Adrenal gland (tissue), 12 donors: ENCODE data around the gene CELF2. TPM values are rescaled to one million over a fixed set of nuclear protein-coding genes. Genes with fewer than 3 reads are reported as not detected.

Source experiments
- DNase-seq, 7 donors: peaks; one replicate each; pipeline ENCODE4 v3.0.0-alpha.2; 2019 to 2020
- H3K27ac ChIP-seq, 5 donors: fragments of 200-600 bp; sonication (generic) in 4 of 5; 1 replicate in 3 of 5; 2 replicates in 2 of 5; pipeline versions ENCODE4 v1.5.1 to v1.8.0; 2016 to 2020; ENCODE audit warnings: mild to moderate bottlenecking in 1 of 5
- H3K27me3 ChIP-seq: fragments of 200-600 bp; 2 replicates; pipeline ENCODE4 v1.8.0; 2021
- H3K36me3 ChIP-seq, 2 donors: fragments of 200-600 bp; replicated peaks in 1 of 2; 1 replicate in 1 of 2; 2 replicates in 1 of 2; pipeline versions ENCODE4 v1.5.1 to v1.8.0; 2018 to 2022
- H3K4me1 ChIP-seq, 2 donors: fragments of 200-600 bp; replicated peaks in 1 of 2; 1 replicate in 1 of 2; 2 replicates in 1 of 2; pipeline versions ENCODE4 v1.5.1 to v1.8.0; 2018 to 2021
- H3K4me3 ChIP-seq, 4 donors: fragments of 200-600 bp; sonication (generic) in 3 of 4; one replicate each; pipeline ENCODE4 v1.5.1; 2016 to 2018
- H3K9me3 ChIP-seq, 3 donors: fragments of 200-600 bp; sonication (generic) in 1 of 3; replicated peaks in 1 of 3; 1 replicate in 2 of 3; 2 replicates in 1 of 3; pipeline versions ENCODE4 v1.5.1 to v1.8.0; 2016 to 2021
- POLR2A ChIP-seq, 2 donors: fragments of 450-650 bp; IDR thresholded peaks; one replicate each; pipeline ENCODE4 v1.6.1; 2017; ENCODE audit warnings: antibody characterized with exemption in 2 of 2, mild to moderate bottlenecking in 2 of 2, moderate library complexity in 1 of 2
- WGBS, 4 donors: extraction: QIAGEN DNeasy Blood & Tissue Kit in 2 of 4; methylation state at CpG; one replicate each; pipeline versions ENCODE4 v1.1.5 to v1.1.7; 2013 to 2017; 5-methylcytosine and 5-hydroxymethylcytosine counted together
- intact Hi-C, 2 donors: fragments of 100-400 bp; cut with DNase I; formaldehyde crosslinking; loops; one replicate each; pipeline versions ENCODE4 v1.14.1 to v1.15.0; 2022 to 2023
- polyA plus RNA-seq, 3 donors: library from polyadenylated mRNA; stranded (reverse); fragments of 200-250 nt in 2 of 3; fragments of 350-450 nt in 1 of 3; fragmentation: Illumina TruSeq in 1 of 3; extraction: RNeasy Lipid Tissue Mini Kit (QIAGEN cat#74804) in 1 of 3; gene quantifications; one replicate each; pipeline ENCODE4 v1.2.3, GENCODE V29; 2013 to 2014
- total RNA-seq, 9 donors: library from RNA; depleted of rRNA in 4 of 9; stranded (reverse); fragments of >200 nt in 4 of 9; fragments of 120-200 nt in 1 of 9; fragmentation: NEBNext Ultra II Directional in 1 of 9; extraction: Animal tissue kit (Norgen Biotek cat#: 25700) in 1 of 9; gene quantifications; one replicate each; pipeline versions ENCODE4 v1.1.0 to v1.2.4, GENCODE V29; 2013 to 2023
- TF ChIP-seq, protein P1 (sequence below), 6 experiments: fragments of 450-650 bp in 4 of 6; fragments of 200-600 bp in 2 of 6; sonication (generic) in 1 of 6; IDR thresholded peaks; 1 replicate in 5 of 6; 2 replicates in 1 of 6; pipeline versions ENCODE4 v1.5.1 to v1.8.0; 2016 to 2021; ENCODE audit warnings: antibody characterized with exemption in 6 of 6, mild to moderate bottlenecking in 2 of 6, moderate library complexity in 1 of 6
- donor health status: healthy with polysubstance abuse.
- donor health status: Bipolar disorder and iron deficiency.
- donor health status: DM: yes; HTN: yes; CAD: no.
- donor health status: DM: no; HTN: no; CAD: no.
- donor health status: DM: no; HTN: no; CAD: no.
- donor health status: DM: yes; HTN: yes; CAD: no.

Gene CELF2
- total and polyA plus RNA-seq, 12 donors: 2.7 to 26.0 (median 10.3) TPM

- H3K9me3 ChIP-seq: no peaks in the 10 kb centered on the region
- TF ChIP-seq, protein P1, sequence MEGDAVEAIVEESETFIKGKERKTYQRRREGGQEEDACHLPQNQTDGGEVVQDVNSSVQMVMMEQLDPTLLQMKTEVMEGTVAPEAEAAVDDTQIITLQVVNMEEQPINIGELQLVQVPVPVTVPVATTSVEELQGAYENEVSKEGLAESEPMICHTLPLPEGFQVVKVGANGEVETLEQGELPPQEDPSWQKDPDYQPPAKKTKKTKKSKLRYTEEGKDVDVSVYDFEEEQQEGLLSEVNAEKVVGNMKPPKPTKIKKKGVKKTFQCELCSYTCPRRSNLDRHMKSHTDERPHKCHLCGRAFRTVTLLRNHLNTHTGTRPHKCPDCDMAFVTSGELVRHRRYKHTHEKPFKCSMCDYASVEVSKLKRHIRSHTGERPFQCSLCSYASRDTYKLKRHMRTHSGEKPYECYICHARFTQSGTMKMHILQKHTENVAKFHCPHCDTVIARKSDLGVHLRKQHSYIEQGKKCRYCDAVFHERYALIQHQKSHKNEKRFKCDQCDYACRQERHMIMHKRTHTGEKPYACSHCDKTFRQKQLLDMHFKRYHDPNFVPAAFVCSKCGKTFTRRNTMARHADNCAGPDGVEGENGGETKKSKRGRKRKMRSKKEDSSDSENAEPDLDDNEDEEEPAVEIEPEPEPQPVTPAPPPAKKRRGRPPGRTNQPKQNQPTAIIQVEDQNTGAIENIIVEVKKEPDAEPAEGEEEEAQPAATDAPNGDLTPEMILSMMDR (IDR thresholded peaks at IDR 0.05): peak in 4 of 6 experiments; percentile 21 to 45 (median 24)
- TF ChIP-seq POLR2A (IDR thresholded peaks at IDR 0.05): no peak
- H3K4me3 ChIP-seq: peak overlapping the region in 3 of 4 donors; percentile 20 to 59 (median 40)
- WGBS, 4 donors: 2 to 9% (median 5%) methylated on average over 12 to 44 of the region's 44 CpGs
- H3K27me3 ChIP-seq: peaks cover 7% of the 10 kb centered on the region
- intact Hi-C loops: no loop called here
- peak in 3 of 7 donors; percentile 25 to 58 (median 39) for DNase-seq
- no peaks in the 10 kb centered on the region for H3K36me3 ChIP-seq
- no peaks in the 10 kb centered on the region for H3K4me1 ChIP-seq
- peak overlapping the region; percentile 28 to 86 (median 46) for H3K27ac ChIP-seq
Measured at GRCh38 chr10:11165591-11166543, 148.2 kb downstream of the CELF2 start.

- TF ChIP-seq POLR2A (IDR thresholded peaks at IDR 0.05): no peak
- TF ChIP-seq, protein P1 (IDR thresholded peaks at IDR 0.05): no peak
- Histone ChIP-seq H3K27me3 (peaks cover 7% of the 10 kb centered on the region), H3K4me1 (no peaks in the 10 kb centered on the region), H3K4me3 (peak overlapping the region in 1 of 4 donors; percentile 59), H3K27ac (peak overlapping the region in 2 of 5 donors; percentile 27 to 73), H3K36me3 (no peaks in the 10 kb centered on the region), H3K9me3 (no peaks in the 10 kb centered on the region)
- WGBS, 4 donors: 59 to 65% (median 62%) methylated on average over 5 of the region's 5 CpGs
- peak in 1 of 7 donors; percentile 14 for DNase-seq
- intact Hi-C loops: no loop called here
Measured at GRCh38 chr10:11166550-11166949, 148.9 kb downstream of the CELF2 start.

DNA sequence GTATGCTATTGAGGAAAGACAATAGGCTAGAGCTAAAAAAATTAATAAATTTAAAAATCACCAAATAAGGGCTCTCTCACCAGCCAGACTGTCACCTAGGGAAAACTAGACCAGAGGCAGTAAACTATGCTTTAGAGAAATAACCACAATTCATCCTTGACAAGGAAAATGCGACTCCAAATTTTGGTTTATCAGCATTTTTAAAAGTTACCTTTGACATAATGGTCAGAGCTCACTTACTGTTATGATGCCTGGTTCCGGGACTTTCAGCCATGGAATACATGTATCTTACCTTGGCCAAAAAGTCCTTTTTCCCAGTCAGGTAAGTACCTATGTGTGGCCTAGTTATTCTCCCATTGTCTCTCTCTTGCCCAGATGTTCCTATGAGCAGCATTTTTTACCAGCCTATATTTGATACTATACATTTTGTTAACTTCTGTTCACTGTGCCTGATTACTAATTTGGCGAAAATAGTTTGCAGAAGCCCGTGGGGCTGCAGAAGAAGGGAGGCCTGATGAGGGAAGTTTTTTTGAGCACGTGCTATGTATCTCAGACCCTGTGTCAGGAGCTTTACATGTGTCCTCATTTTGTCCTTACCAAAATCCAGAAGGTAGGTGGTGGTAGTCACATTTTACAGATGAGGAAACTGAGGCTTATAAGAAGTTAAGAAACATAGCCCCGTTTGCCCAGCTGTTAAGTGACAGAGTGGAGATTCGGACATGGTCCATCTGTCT, 149.7 kb downstream of the CELF2 start:
- 67 to 81% (median 68%) methylated on average over 7 of the region's 7 CpGs for WGBS, 4 donors
- peak overlapping the region in 1 of 4 donors; percentile 59 for H3K4me3 ChIP-seq
- H3K27ac ChIP-seq: peak overlapping the region in 1 of 5 donors; percentile 10
- no peaks in the 10 kb centered on the region for H3K9me3 ChIP-seq
- H3K36me3 ChIP-seq: no peaks in the 10 kb centered on the region
- DNase-seq: no peak
- H3K4me1 ChIP-seq: no peaks in the 10 kb centered on the region
- intact Hi-C loops: no loop called here
- H3K27me3 ChIP-seq: peaks cover 7% of the 10 kb centered on the region
- no peak for TF ChIP-seq POLR2A (IDR thresholded peaks at IDR 0.05)
- TF ChIP-seq, protein P1 (IDR thresholded peaks at IDR 0.05): no peak
